NCI-H2029 treated with DMSO at 0.1 percent for 48 hours (cell line): Measurements from ENCODE around the gene CYTH4.
"Not testable (repeated sequence)": the region's sequence is repeated elsewhere in the genome, so short reads cannot be mapped to it uniquely, and the experiment has no call there.

Source experiments
- DNase-seq: peaks from one replicate; lab custom pipeline; 2025; lab: John Stamatoyannopoulos, UW

The CYTH4 gene

DNA sequence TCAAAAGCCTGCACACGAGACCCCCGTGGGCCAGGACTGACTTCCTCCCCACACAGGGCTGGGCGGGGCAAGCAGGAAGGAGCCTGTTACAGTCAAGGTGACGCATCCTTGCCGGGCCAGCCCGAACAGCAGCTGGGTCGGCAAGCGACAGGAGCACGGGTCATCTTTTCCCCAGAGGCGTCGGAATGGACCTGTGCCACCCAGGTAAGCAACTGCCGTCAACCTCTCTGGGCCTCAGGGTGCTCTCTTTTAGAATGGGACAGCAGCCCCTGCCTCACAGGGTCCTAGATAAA is at the start of gene CYTH4:
Gene CYTH4, plus strand, starts transcription at position 124 of the 293 bp plus-strand sequence. Its CDS starts 62 bp downstream, at position 186.
- no peak for DNase-seq

DNA sequence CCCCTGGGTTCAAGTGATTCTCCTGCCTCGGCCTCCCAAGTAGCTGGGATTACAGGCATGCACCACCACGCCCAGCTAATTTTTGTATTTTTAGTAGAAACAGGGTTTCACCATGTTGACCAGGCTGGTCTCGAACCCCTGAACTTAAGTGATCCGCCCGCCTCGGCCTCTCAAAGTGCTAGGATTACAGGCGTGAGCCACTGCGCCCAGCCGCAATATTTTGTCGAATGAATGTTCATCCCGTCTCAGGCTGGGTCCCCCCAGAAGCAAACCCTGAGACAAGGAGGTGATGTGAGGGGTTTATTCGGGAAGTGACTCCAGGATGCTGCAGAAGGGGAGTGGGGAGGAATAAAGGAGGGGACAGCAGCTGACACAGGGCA is 48.9 kb upstream of the CYTH4 start:
- DNase-seq, result not testable (repeated sequence)

DNA sequence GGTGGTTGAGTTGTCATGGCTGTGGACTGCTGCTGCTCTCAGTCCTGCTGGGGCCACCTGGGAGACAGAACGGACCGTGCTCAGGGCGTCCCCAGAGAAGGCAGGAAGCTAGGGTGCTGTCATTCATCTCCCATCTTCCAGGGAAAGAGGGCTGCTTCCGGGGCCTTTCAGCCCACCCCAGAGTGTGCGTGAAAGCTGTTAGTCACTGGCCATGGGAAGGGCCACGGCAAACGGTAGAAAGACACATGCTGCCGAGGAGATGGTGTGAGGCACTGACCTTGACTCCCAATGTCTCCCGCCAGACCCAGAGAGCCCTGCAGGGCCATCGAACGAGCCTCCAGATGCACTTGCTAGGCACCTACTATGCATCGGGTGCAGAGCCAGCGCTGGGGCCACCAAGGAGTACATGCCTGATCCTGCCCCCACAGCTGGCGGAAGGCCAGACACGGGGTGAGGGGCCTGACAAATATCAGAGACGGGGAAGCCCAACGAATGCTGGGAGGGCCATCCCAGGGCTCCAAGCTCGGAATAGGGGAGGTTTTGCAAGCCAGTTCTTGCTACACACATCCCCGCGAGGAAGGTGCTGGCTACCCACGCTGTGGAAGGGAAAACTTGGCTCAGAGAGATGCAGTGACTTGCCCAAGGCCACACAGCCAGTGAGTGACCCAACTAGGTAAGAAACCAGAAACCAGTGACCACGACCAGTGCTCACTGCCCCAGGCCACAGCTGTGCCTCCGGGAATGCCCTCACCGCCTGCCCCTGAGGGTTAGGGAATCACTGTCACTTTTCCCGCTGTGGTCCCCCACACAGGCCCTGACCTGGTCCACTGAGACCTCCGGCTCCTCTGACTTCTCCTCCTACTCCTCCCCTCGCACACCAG is 48.3 kb upstream of the CYTH4 start:
- DNase-seq, result no peak

DNA sequence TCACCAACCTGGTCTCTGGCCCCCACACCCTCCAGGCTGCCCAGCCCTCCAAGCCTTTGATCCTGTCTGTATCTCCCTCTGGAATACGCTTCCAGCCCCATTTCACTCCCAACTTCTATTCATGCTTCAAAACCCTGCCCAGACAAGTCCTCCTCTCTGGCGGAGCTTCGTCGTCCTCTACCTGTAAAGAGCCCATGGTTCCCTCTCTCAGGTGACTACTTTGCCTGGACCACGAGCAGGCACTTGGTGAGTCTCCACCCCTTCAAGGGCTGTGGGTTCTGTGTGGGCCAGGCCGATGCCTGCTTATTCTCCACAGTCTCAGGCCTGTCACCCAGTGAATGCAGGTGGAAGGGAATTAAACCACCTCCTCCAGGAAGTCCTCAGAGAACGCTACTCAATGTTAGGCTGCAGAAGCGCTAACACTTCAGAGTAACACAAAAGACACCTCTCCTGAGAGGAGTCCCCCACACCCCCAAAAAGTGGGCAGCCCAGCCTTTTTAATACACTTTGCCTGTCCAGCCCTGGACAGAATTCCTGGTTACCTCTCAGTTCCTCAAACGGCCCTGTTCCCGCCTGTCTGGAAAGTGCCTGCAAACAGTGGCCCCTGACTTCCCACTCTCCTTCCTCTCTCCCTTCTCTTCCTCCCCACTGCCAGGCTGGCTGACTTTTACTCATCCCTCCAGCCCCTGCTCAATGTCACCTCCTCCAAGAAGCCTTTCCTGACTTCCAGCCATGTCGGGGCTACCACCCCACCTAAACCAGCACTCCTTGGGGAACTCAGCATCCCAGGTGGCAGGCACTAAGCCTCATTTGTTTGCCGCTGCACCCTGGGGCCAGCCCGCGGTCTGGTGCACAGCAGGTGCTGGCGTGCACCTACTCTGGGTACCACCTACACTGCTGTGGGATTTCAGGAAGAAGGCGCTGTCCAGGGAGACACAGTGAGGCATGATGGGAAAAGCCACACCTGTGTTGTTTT is 47.3 kb upstream of the CYTH4 start:
- DNase-seq, result no peak

DNA sequence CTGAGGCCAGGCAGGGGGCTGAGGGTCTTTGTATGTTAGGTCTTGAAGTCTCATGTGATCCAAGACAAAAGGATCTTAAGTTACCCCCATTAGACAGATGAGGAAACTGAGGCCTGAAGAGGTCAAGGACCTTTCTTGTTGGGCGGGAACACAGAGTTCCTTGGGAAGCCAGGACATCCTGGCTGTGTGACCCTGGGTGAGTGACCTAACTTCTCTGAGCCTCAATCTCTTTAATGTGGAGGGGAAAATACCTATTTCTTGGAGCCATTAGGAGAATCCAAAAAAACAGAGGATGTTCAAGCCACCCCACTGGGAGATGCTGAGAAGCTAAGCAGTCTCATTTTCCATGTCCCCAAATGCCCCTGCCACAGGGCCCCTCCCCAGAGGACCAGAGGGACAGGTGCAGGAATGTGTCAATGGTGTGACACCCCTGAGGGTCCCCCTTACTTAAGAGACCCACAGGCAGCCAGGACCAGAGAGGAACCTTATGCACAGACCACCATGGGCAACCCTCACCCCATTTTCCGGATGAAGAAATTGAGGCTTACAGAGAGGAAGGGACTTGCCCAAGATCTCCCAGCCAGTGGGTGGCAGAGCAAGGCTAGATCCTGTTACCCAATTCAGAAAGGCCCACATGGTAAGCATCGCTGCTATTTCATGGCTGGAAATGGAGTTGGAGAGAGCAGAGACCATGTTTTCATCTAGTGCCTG is 46.3 kb upstream of the CYTH4 start:
- no peak for DNase-seq

DNA sequence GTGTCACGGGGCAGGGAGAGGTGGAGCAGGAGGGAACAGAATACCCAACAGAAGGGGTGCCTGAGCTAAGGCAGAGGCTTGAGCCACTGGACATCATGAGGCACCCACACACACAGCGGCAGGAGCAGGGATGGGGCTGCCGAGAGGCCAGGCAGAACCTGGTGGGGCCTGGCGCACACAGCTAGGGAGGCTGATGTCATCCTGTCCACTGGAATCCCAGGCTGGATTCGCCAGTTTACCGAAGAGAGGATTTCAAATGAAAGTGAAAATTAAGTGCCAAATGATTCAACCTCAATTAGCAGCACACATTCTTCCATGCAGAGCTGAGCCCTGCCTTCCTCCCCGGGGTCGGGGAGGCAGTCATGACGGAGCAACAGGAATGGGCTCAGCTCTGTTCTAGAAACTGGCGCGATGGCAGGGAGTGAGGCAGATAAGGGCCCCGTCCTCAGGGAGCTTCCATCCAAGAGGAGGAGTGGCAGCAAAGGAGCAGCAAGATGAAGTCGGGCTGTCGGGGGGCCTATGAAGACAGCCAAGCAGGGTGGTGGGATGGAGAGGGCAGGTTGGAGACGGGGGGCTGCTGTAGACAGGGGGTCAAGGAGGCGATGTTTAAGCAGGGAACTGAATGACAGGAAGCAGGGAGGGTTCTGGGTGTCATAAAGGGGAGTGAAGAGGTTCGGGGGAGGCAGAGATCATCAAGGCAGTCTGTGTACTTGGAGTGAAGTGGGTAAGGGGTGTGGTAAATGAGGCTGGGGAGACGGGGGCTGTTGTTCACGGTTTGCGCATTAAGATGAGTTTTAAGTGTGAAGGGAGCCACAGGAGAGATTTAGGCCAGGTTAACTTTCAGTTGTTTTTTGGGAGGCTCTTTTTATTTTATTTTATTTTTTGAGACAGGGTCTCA is 44.7 kb upstream of the CYTH4 start:
- no peak for DNase-seq

DNA sequence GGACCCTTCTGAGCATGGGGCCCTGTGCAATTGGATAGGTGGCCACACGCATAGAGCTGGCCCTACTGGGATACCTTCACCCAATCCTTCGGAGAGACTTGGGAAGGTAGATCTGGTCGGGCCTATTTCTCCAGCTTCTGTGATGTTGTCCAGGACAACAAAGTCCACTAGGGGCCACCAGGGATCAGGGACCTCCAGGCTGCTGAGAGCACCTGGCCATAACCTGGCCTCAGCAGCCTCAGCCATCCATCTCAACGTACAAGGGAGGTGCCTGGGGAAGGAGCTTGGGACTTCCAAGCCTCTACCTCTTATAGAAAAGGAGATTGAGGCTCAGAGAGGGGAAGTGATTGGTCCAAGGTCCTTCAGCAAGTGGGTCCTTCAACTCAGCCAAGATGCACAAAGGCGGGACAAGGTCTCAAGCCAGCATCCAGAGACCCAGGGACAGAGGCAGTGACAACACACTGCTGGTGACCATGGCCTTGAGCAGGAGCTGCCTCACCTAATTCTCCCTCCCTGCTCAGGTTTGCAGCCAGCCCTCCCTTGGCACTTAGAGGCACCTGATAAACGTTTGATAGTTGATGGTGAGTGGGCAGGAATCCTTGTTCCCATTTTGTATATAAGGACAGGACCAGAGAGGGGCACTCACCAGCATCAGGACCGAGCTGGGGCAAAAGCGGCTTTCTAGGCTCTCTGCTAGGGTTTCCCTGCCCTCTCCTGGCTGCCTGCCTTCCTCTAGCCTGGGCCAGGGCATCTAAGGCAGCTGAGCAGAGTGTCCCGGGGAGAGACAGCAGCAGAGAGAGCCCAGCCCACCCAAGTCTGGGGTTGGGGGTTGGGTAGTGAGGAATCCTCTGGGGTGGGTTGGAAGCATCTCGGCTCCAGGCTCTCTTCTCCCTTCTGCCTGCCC is 42.7 kb upstream of the CYTH4 start:
- no peak for DNase-seq

GRCh38 chr22:37240240-37240940 is 41.9 kb upstream of the CYTH4 start:
- no peak for DNase-seq

- DNase-seq, result no peak
Observed at GRCh38 chr22:37240941-37241320, 41.4 kb upstream of the CYTH4 start.

DNA sequence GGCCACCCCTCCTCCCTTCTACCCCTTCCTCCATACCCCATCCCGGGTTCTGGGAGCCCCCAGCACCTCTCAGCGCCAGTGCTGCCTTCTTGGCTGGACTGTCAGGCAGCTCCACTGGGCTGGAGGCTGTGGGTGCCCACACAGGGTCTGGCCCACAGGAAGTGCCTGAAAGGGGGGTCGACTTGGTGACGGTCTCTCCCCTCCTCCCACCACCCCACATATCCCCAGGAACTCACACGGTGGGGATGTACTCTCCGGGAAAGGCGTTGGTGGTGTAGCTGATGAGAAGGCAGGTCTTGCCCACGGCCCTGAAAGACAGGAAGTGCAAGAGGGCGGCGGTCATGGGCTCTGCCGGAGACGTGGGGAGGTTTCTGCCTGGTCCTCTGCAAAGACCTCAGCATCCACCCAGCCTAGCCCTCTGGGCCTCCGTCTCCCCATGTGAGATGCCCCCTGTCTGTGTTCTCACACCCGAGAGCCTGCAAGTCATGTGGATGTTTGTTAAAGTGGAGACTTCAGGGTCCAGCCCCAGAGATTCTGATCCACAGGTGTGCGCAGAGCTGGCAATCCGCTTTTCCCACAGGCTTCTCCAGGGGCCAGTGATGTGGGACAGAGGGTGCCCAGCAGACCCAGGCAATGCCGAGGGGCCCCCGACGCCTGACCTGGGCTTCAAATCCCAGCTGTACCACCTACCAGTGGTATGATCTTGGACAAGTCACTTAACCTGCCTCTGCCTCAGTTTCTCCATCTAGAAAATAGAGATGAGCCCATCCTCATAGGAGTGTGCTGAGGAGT is 40.8 kb upstream of the CYTH4 start:
- no peak for DNase-seq

GRCh38 chr22:37242395-37242918 is 39.9 kb upstream of the CYTH4 start:
- DNase-seq, result no peak

GRCh38 chr22:37243402-37244113 is 38.8 kb upstream of the CYTH4 start:
- no peak for DNase-seq

DNA sequence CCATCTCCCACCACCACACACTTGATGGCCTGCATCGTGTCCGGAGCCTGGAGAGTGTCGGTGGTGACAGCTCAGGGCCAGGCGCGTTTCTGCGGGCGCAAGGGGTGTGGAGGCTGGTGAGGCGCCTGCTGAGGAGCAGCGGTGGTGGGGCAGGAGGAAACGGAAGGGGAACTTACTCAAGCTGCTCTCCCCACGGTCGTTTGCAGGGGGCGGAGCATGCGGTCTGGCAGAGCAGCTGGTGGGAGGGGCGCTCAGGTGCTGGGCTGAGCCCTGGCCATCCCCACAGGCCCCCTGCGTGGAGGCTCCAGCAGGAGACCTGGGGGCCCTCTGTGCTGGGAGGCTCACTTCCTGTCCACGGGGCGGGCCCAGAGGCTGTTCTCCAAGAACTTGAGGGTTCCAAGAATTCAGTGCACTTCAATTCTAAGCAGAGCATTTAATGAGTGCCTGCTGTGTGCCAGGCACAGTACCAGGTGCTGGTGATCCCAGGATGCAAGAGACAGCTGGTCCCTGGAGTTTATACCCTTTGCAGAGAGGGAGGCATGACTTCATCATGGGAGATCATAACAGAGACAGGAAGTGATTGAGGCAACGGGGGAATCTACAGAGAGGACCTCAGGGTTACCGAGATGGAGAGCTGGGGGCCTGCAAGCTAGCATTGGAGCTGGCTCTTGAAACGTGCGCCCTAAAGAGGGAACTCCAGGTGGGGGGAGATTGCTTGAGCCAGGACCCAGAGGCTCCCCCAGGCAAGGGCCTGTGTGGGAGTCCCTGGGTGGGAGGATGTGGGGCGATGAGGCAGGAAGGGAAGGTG is 38.0 kb upstream of the CYTH4 start, which contains the start of gene RAC2:
Gene RAC2, minus strand, starts transcription at position 156 of the 808 bp plus-strand sequence. Its CDS starts 121 bp downstream, at position 35.
- no peak for DNase-seq

DNA sequence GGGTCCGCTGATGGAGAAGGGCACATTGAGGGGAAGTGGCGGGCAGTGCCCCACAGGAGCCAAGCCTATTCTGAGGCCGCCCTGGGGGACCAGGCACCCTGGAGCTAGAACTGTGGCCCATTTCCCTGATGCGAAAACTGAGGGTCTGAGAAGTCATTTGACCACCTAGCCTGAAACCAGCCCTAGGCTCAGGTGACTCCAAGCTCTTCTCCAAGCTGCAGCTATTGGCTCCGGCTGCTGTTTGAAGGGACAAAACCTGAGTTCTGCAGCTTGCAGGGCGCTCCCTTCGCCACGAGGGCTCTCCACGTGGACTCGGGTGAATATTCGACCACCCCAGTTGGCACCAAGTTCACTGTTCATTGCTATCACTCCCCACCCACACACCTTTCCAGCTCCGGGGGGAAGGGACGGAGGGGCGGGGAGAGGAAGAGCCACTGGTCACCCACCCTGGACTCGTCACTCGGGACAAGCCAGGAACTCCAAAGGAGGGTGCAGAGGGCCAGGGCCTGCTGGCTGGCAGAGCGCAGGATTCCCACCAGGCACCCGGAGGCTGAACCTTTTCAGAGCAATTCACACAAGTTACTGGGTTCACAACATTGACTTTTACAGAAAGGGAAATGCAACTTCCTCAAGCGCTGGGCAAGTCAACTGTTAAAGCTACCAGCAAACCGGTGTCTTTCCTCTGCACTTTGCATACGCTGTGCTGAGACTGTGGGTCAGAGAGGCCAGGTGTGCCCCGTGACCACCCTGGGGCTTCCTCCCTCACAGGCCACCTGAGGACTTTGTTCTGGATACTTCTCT is 37.2 kb upstream of the CYTH4 start:
- no peak for DNase-seq

DNA sequence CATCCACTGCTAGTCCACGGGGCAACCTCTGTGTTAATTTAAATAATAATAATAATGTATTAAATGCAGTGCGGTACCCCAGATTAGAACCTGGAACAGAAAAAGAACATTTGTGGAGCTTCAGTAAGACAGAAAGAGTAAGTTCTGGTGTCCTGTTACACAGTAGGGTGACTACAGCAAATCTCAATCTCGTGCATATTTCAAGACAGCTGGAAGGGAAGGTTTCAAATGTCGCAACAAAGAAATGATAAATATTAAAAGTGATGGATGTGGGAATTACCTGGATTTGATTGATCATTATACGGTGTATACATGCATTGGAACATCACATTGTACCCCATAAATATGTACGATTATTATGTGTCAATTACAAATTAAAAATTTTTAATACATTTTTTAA is 36.6 kb upstream of the CYTH4 start:
- no peak for DNase-seq

DNA sequence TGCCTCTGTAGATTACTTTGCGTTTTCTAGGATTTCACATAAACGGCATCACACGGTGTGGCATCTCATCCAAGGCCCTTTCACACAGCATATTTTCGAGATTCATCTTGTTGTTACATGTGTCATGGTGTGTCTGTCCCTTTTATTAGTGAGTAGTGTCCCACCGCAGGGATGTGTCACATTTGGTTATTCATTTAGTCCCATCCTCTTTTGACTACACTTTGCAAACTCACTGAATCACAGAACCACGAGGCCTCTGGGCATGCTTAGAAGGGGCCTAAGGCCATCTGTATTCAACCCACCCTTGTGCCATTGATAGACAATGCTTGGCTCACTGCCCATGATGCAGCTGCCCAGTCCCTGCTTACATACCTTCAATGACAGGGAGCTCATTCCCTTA is 34.1 kb upstream of the CYTH4 start:
- DNase-seq, result no peak
